GM12878 (cell line): ENCODE results near the gene RASGRF2. TPM values are rescaled to one million over a fixed set of nuclear protein-coding genes. Genes with fewer than 3 reads are reported as not detected.

ENCODE experiments used
- ATAC-seq: fragments of 200-7000 bp; cut with Tn5 transposase; 3 replicates; pipeline ENCODE4 v1.9.1; 2020; ENCODE audit warnings: mild to moderate bottlenecking, moderate library complexity
- BruUV-seq: library from RNA; stranded (reverse); fragments of 400-500 nt; replicated peaks from 2 replicates; lab custom pipeline; 2021; lab: Mats Ljungman, UMichigan
- CTCF ChIA-PET: fragments of 300-600 bp; sonication (Branson Sonifier 250); formaldehyde crosslinking; extraction: SDS; loops from one replicate; lab custom pipeline; 2021; ENCODE audit warnings: inconsistent platforms; lab: Yijun Ruan, JAX
- POLR2A ChIA-PET: fragments of 350-600 bp; formaldehyde crosslinking; extraction: SDS; loops from one replicate; lab custom pipeline; 2021; ENCODE audit warnings: inconsistent platforms; lab: Charles Lee
- RAD21 ChIA-PET: fragments of 300-600 bp; sonication (Branson Sonifier 250); formaldehyde crosslinking; loops from one replicate; lab custom pipeline; 2023; ENCODE audit warnings: antibody characterized with exemption; ENCODE audit not compliant: unreplicated experiment; lab: Charles Lee
- SMC1A ChIA-PET: fragments of 300-600 bp; sonication (Branson Sonifier 250); formaldehyde crosslinking; loops from one replicate; lab custom pipeline; 2023; ENCODE audit not compliant: unreplicated experiment, uncharacterized antibody; lab: Charles Lee
- DNase-seq: peaks from one replicate; pipeline ENCODE4 v3.0.0-alpha.2; 2011; ENCODE audit warnings: low read depth, low spot score
- FAIRE-seq: peaks from 3 replicates; lab custom pipeline; 2011; peaks lifted over from hg19 to GRCh38; lab: Jason Lieb, UNC
- H2AFZ ChIP-seq: 2 replicates; pipeline ENCODE4 v1.6.0; 2011; ENCODE audit warnings: low read depth, low read length, control low read depth; ENCODE audit not compliant: control insufficient read depth
- H3K27ac ChIP-seq: 2 replicates; pipeline ENCODE4 v1.5.1; 2011; ENCODE audit warnings: control low read depth; ENCODE audit not compliant: control insufficient read depth, insufficient read depth
- H3K27me3 ChIP-seq, 2 experiments: replicated peaks in 1 of 2; 2 replicates each; pipeline versions ENCODE4 v1.6.0 to v1.6.1; 2011; ENCODE audit warnings: low read length in 1 of 2; ENCODE audit not compliant: control insufficient read depth in 2 of 2, insufficient read depth in 2 of 2
- H3K36me3 ChIP-seq, 2 experiments: 2 replicates each; pipeline ENCODE4 v1.5.1; 2011; ENCODE audit warnings: low read length in 1 of 2; ENCODE audit not compliant: control insufficient read depth in 2 of 2, insufficient read depth in 2 of 2
- H3K4me1 ChIP-seq: 2 replicates; pipeline ENCODE4 v1.6.1; 2011; ENCODE audit warnings: mild to moderate bottlenecking, low read length, moderate library complexity, mixed read lengths; ENCODE audit not compliant: control insufficient read depth, insufficient read depth
- H3K4me2 ChIP-seq: 2 replicates; pipeline ENCODE4 v1.6.0; 2011; ENCODE audit warnings: control low read depth; ENCODE audit not compliant: control insufficient read depth, insufficient read depth
- H3K4me3 ChIP-seq: fragments of 200-600 bp; sonication (generic); 2 replicates; pipeline ENCODE4 v1.5.1; 2016
- H3K79me2 ChIP-seq: 2 replicates; pipeline ENCODE4 v1.6.0; 2011; ENCODE audit warnings: low read length; ENCODE audit not compliant: control insufficient read depth, insufficient read depth
- H3K9ac ChIP-seq: 2 replicates; pipeline ENCODE4 v1.8.0; 2011; ENCODE audit warnings: low read length, control low read depth, mixed read lengths; ENCODE audit not compliant: control insufficient read depth, insufficient read depth
- H3K9me3 ChIP-seq: replicated peaks from 3 replicates; pipeline ENCODE4 v1.5.1; 2011; ENCODE audit warnings: mild to moderate bottlenecking, low read length; ENCODE audit not compliant: control insufficient read depth, insufficient read depth
- H4K20me1 ChIP-seq: 2 replicates; pipeline ENCODE4 v1.6.0; 2011; ENCODE audit not compliant: control insufficient read depth, insufficient read depth
- ATF2 ChIP-seq: IDR thresholded peaks from 2 replicates; pipeline ENCODE4 v1.6.1; 2012; ENCODE audit warnings: low read length, inconsistent platforms
- CHD2 ChIP-seq: IDR thresholded peaks from 2 replicates; pipeline ENCODE4 v1.6.1; 2011; ENCODE audit warnings: low read depth, low read length, improper control_type of control experiment, borderline replicate concordance
- E4F1 ChIP-seq: fragments of 450-650 bp; IDR thresholded peaks from 2 replicates; pipeline ENCODE4 v1.6.1; 2018; ENCODE audit warnings: borderline replicate concordance, mild to moderate bottlenecking; ENCODE audit not compliant: partially characterized antibody
- EZH2 ChIP-seq: IDR thresholded peaks from 2 replicates; pipeline ENCODE4 v1.6.1; 2012; ENCODE audit warnings: low read depth, mild to moderate bottlenecking, control low read depth, inconsistent platforms, low read length, borderline replicate concordance; ENCODE audit not compliant: control insufficient read depth
- GATAD2B ChIP-seq: fragments of 450-650 bp; conservative IDR thresholded peaks from 2 replicates; pipeline ENCODE4 v1.6.1; 2017; ENCODE audit warnings: low read depth, mild to moderate bottlenecking, moderate library complexity
- JUND ChIP-seq: IDR thresholded peaks from 2 replicates; pipeline ENCODE4 v1.6.1; 2012; ENCODE audit warnings: low read depth, mild to moderate bottlenecking, low read length, improper control_type of control experiment, moderate library complexity
- MEF2B ChIP-seq: fragments of 450-650 bp; IDR thresholded peaks from 2 replicates; pipeline ENCODE4 v1.6.1; 2018; ENCODE audit warnings: mild to moderate bottlenecking, moderate library complexity; ENCODE audit not compliant: partially characterized antibody, poor library complexity, severe bottlenecking
- NR2C1 ChIP-seq: fragments of 450-650 bp; IDR thresholded peaks from 2 replicates; pipeline ENCODE4 v1.6.1; 2017; ENCODE audit warnings: antibody characterized with exemption, mild to moderate bottlenecking, moderate library complexity
- NRF1 ChIP-seq: conservative IDR thresholded peaks from 2 replicates; pipeline ENCODE4 v1.6.1; 2011; ENCODE audit warnings: mild to moderate bottlenecking, low read depth, low read length, improper control_type of control experiment
- POLR2AphosphoS2 ChIP-seq: IDR thresholded peaks from 2 replicates; pipeline ENCODE4 v1.6.1; 2011; ENCODE audit warnings: low read depth, mild to moderate bottlenecking, low read length, improper control_type of control experiment, moderate library complexity
- RFX5 ChIP-seq: IDR thresholded peaks from 2 replicates; pipeline ENCODE4 v1.6.1; 2011; ENCODE audit warnings: low read depth, low read length, improper control_type of control experiment
- SMC3 ChIP-seq: IDR thresholded peaks from 2 replicates; pipeline ENCODE4 v1.6.1; 2011; ENCODE audit warnings: low read length, improper control_type of control experiment, borderline replicate concordance
- SP1 ChIP-seq: IDR thresholded peaks from one replicate; pipeline ENCODE4 v1.6.1; 2011; ENCODE audit warnings: low read depth, low read length
- STAT3 ChIP-seq: IDR thresholded peaks from 2 replicates; pipeline ENCODE4 v1.6.1; 2011; ENCODE audit warnings: low read depth, low read length, improper control_type of control experiment
- ZNF24 ChIP-seq: fragments of 450-650 bp; IDR thresholded peaks from 2 replicates; pipeline ENCODE4 v1.6.1; 2017; ENCODE audit warnings: antibody characterized with exemption, mild to moderate bottlenecking
- WGBS: methylation state at CpG from one replicate; pipeline ENCODE4 v1.1.6; 2016; ENCODE audit warnings: low lambda C conversion rate; ENCODE audit not compliant: insufficient replicate concordance, insufficient coverage; ENCODE audit errors: missing lambda C conversion rate; 5-methylcytosine and 5-hydroxymethylcytosine counted together
- in situ Hi-C: fragments of 300-500 bp; cut with MboI; formaldehyde crosslinking; loops from 9 replicates; pipeline ENCODE4 v1.14.3; 2018; ENCODE audit warnings: mixed read lengths
- intact Hi-C: fragments of 100-400 bp; cut with micrococcal nuclease; formaldehyde crosslinking; loops from one replicate; pipeline ENCODE4 v1.14.2; 2022; ENCODE audit not compliant: unreplicated experiment
- polyA plus RNA-seq, 11 experiments: library from polyadenylated mRNA; depleted of rRNA in 4 of 11; unstranded in 6 of 11; stranded (reverse) in 5 of 11; fragments of >200 nt; fragmentation: Nextera tagmentation in 4 of 11; fragmentation: Illumina TruSeq in 1 of 11; extraction: Ambion mirVana in 4 of 11; extraction: Trizol in 1 of 11; gene quantifications; 1 replicate in 1 of 11; 2 replicates in 10 of 11; pipeline versions ENCODE4 v1.2.1 to v1.2.3, GENCODE V29; 2011 to 2016; ENCODE audit warnings: inconsistent platforms in 2 of 11, missing spikeins in 2 of 11, low read depth in 1 of 11
- total RNA-seq, 4 experiments: library from RNA; depleted of rRNA in 3 of 4; stranded (reverse); fragments of >200 nt in 3 of 4; fragmentation: Illumina TruSeq in 1 of 4; extraction: Trizol in 1 of 4; gene quantifications; 2 replicates each; pipeline versions ENCODE4 v1.2.1 to v1.2.3, GENCODE V29; 2013 to 2021

RASGRF2 gene
- total and polyA plus RNA-seq, 10 of the 15 experiments (the other 5 are each of a cell fraction or from before 2014, with no cell fraction given), result 0.05 to 0.24 (median 0.07) TPM

GRCh38 chr5:81252904-81253303 is 292.7 kb downstream of the RASGRF2 start:
- no peak for TF ChIP-seq RFX5
- no peak for TF ChIP-seq GATAD2B
- TF ChIP-seq MEF2B, result no peak
- TF ChIP-seq SP1, result no peak
- TF ChIP-seq POLR2AphosphoS2, result no peak
- no peak for TF ChIP-seq ZNF24
- no peak for TF ChIP-seq ATF2
- TF ChIP-seq STAT3, result no peak
- TF ChIP-seq CHD2, result no peak
- no peak for TF ChIP-seq NR2C1
- TF ChIP-seq SMC3, result no peak
- TF ChIP-seq EZH2, result no peak
- no peak for TF ChIP-seq E4F1
- no peak for TF ChIP-seq JUND
- TF ChIP-seq NRF1, result no peak

More at GRCh38 chr5:81252904-81253303, 292.7 kb downstream of the RASGRF2 start:
- Histone ChIP-seq H3K27ac (no peak overlapping the region), H3K79me2 (no peaks in the 10 kb centered on the region), H3K9ac (no peak overlapping the region), H2AFZ (no peak overlapping the region), H3K36me3 (no peaks in the 10 kb centered on the region), H4K20me1 (no peaks in the 10 kb centered on the region), H3K4me2 (no peak overlapping the region), H3K4me1 (no peaks in the 10 kb centered on the region), H3K4me3 (no peak overlapping the region), H3K27me3 (no peaks in the 10 kb centered on the region), H3K9me3 (no peaks in the 10 kb centered on the region)
- ATAC-seq, result no peak
- BruUV-seq, result no TSS peak
- RAD21 ChIA-PET, result no interaction called here
- intact Hi-C loops, result no loop called here
- DNase-seq, result no peak
- CTCF ChIA-PET, result interaction anchor here (0.6 to 1.4 kb wide), 2 partner anchors 44 to 46 kb away, joined by 3 to 4 read pairs; no protein-coding TSS in a partner anchor
- in situ Hi-C loops, result no loop called here
- POLR2A ChIA-PET, result interaction anchor here (0.8 kb wide), 1 partner anchor 536 kb away, joined by 3 read pairs; no protein-coding TSS in a partner anchor
- no peak for FAIRE-seq
- SMC1A ChIA-PET, result interaction anchor here (1.4 kb wide), 1 partner anchor 10 kb away, joined by 3 read pairs; no protein-coding TSS in a partner anchor
- 100% methylated on average over 1 of the region's 1 CpG for WGBS
